Ramos (cell line): ENCODE measurements around the gene PADI1.

Experiments used
- in situ Hi-C: fragments of 300-500 bp; cut with MboI; formaldehyde crosslinking; loops from one replicate; pipeline ENCODE4 v1.14.3; 2022; ENCODE audit warnings: low sequenced_read_pairs; ENCODE audit not compliant: unreplicated experiment

The PADI1 gene

GRCh38 chr1:17195731-17196130, 9.2 kb upstream of the PADI1 start:
- in situ Hi-C loops, result no loop called here

GRCh38 chr1:17196496-17197185, 8.3 kb upstream of the PADI1 start:
- in situ Hi-C loops, result no loop called here

- in situ Hi-C loops, result no loop called here
Observed at GRCh38 chr1:17197696-17198095, 7.2 kb upstream of the PADI1 start.

- in situ Hi-C loops, result no loop called here
Observed at GRCh38 chr1:17198476-17199258, 6.3 kb upstream of the PADI1 start.

- in situ Hi-C loops, result no loop called here
Observed at GRCh38 chr1:17199267-17200044, 5.5 kb upstream of the PADI1 start.

GRCh38 chr1:17200246-17200645, 4.7 kb upstream of the PADI1 start:
- in situ Hi-C loops, result no loop called here

- in situ Hi-C loops, result no loop called here
Observed at GRCh38 chr1:17200756-17201155, 4.2 kb upstream of the PADI1 start.

GRCh38 chr1:17201201-17202021, 3.5 kb upstream of the PADI1 start:
- in situ Hi-C loops, result no loop called here

- in situ Hi-C loops, result no loop called here
Observed at GRCh38 chr1:17205652-17206051, 724 bp downstream of the PADI1 start.

- in situ Hi-C loops, result no loop called here
Observed at GRCh38 chr1:17206196-17206595, 1.3 kb downstream of the PADI1 start.

- in situ Hi-C loops, result no loop called here
Observed at GRCh38 chr1:17207046-17207445, 2.1 kb downstream of the PADI1 start.

- in situ Hi-C loops, result no loop called here
Observed at GRCh38 chr1:17207540-17207939, 2.6 kb downstream of the PADI1 start.

- in situ Hi-C loops, result no loop called here
Observed at GRCh38 chr1:17207966-17208418, 3.1 kb downstream of the PADI1 start.

- in situ Hi-C loops, result no loop called here
Observed at GRCh38 chr1:17208546-17208945, 3.6 kb downstream of the PADI1 start.

GRCh38 chr1:17209430-17209829, 4.5 kb downstream of the PADI1 start:
- in situ Hi-C loops, result no loop called here

- in situ Hi-C loops, result no loop called here
Observed at GRCh38 chr1:17210176-17210575, 5.2 kb downstream of the PADI1 start.

- in situ Hi-C loops, result no loop called here
Observed at GRCh38 chr1:17211377-17211776, 6.4 kb downstream of the PADI1 start.

- in situ Hi-C loops, result no loop called here
Observed at GRCh38 chr1:17212009-17212408, 7.1 kb downstream of the PADI1 start.

GRCh38 chr1:17212487-17213121, 7.7 kb downstream of the PADI1 start:
- in situ Hi-C loops, result no loop called here
